NCI-H1092 (cell line): ENCODE data around the gene PLA2G4C.
A peak's percentile ranks its signal among the peaks of the same experiment; 100 is the strongest.

Experiments used
- DNase-seq: peaks from one replicate; lab custom pipeline; 2025; lab: John Stamatoyannopoulos, UW

The PLA2G4C gene, protein sequence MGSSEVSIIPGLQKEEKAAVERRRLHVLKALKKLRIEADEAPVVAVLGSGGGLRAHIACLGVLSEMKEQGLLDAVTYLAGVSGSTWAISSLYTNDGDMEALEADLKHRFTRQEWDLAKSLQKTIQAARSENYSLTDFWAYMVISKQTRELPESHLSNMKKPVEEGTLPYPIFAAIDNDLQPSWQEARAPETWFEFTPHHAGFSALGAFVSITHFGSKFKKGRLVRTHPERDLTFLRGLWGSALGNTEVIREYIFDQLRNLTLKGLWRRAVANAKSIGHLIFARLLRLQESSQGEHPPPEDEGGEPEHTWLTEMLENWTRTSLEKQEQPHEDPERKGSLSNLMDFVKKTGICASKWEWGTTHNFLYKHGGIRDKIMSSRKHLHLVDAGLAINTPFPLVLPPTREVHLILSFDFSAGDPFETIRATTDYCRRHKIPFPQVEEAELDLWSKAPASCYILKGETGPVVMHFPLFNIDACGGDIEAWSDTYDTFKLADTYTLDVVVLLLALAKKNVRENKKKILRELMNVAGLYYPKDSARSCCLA

GRCh38 chr19:48110350-48110966, at the start of gene PLA2G4C:
Gene PLA2G4C, minus strand, starts transcription at chr19:48110817. Its CDS starts 4,288 bp downstream, at chr19:48106529.
- peak; percentile 83 for DNase-seq

GRCh38 chr19:48158210-48158790, 47.7 kb upstream of the PLA2G4C start:
- no peak for DNase-seq

GRCh38 chr19:48154003-48154402, 43.4 kb upstream of the PLA2G4C start:
- no peak for DNase-seq

DNA sequence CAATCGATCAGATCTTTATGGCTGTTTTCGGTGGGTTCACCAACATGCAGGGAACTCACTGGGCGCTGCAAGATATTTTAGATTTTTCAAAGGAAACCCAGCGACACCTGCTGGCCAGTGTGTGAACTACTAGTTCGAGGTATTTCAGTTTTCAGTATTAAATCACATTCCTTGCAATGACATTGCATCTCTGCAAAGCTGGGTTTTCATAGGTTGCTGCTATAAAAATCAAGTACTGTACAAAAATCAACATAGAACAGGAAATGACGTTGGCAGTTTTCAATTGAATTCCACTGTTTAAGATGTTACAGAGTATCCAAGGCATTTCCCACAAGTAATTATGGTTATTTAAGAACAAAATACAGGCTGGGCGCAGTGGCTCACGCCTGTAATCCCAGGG, 41.9 kb upstream of the PLA2G4C start:
- DNase-seq, result no peak

GRCh38 chr19:48149430-48149829, 38.8 kb upstream of the PLA2G4C start:
- no peak for DNase-seq

DNA sequence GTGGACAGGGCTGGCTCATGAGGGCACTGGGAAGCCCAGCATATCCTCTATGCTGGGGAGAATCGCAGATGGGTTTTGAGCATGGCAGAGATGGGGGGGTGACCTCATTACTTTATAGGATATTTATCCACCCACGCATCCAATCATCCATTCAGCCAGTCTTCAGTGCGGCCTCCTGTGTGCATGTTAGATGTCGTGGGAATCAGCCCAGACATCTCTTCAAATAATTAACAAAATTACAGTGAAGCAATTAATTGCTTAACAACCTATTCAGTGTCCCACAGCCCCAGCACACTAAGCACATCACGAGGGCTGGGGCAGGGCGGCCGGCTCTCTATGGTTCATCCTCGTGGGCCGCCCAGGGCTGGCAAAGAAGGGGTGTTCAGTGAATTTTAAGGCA, 38.0 kb upstream of the PLA2G4C start:
- DNase-seq, result no peak

GRCh38 chr19:48147597-48148175, 37.1 kb upstream of the PLA2G4C start:
- DNase-seq, result no peak

GRCh38 chr19:48139053-48139452, 28.4 kb upstream of the PLA2G4C start:
- no peak for DNase-seq

- no peak for DNase-seq
These were observed 26.8 kb upstream of the PLA2G4C start for GRCh38 chr19:48137411-48137810.

GRCh38 chr19:48136547-48136946, 25.9 kb upstream of the PLA2G4C start:
- no peak for DNase-seq

- no peak for DNase-seq
These were observed 24.8 kb upstream of the PLA2G4C start for GRCh38 chr19:48135411-48135810.

GRCh38 chr19:48133094-48133493, 22.5 kb upstream of the PLA2G4C start:
- DNase-seq, result no peak

- DNase-seq, result no peak
These were observed 16.9 kb upstream of the PLA2G4C start for GRCh38 chr19:48127561-48127960.

DNA sequence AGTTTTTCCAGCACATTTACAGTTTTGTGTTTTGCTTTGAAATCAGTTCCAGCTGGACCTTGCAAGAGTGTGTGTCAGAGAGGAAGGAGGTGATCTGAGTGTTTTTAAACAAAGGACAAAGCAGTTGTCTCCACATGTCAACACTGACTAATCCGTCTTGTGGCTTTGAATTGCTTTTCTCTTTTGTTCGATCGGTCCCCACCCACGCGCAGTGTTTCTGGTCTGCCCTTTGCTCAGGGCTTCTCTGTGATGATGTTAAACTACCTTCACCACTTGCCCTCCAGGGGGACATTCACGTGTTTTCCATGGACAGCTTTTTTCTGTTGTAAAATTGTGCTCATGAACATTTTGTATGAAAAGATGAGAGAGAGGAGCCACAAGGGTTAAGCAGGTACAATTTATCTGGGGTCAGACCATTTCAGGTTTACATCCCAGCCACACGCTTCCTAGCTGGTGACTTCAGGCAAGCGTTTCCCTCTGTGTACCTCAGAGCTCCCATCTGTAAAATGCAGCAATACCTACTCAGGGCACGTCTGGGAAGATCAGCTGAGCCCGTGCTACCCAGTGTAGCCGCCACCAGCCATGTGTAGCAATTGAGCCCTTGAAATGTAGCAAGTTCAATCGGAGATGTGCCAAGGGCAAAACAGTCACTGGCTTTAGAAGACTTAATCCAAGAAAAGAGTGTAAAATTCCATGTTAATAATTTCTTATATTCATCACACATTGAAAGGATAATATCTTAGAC, 13.5 kb upstream of the PLA2G4C start:
- DNase-seq, result no peak

DNA sequence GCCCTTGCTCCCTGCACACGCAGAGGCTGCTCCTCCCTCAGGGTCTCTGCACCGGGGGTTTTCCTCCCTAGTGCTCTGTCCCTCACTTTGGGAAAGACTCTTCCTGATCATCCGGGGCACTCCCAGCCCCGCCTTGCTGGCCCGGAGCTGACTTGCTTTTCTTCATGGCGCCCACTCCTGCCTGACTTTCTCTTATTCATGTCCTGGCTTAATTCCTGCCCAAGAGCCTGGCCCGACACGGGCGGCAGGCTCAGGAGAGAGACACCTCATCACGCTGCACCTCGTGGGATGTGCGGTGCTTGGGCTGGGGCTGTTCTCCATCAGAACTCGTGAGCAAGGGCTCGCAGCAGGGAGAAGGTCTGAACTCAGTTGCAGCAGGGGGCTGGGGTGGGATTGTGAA, 11.8 kb upstream of the PLA2G4C start:
- DNase-seq, result no peak

GRCh38 chr19:48121909-48122371, 11.3 kb upstream of the PLA2G4C start:
- DNase-seq, result no peak

DNA sequence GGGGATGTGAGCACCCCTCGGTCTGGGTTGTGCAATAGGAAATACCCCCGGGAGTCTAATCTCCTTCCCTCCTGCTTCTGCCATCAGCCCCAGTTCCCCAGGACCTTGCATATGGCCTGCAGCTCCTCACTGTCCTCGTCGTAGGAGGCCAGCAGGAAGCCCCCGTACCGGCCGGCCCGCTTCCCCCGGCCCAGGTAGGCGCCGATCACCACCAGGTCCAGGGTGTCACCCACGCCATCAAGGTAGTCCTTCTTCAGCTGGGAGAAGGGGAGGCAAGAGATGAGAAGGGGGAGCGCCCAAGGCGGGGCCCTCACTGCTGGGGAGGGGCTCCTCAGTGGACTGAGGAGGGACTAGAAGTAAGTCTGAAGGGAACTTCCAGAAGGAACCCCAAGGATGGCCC, 10.4 kb upstream of the PLA2G4C start:
- no peak for DNase-seq

GRCh38 chr19:48120505-48120904, 9.9 kb upstream of the PLA2G4C start:
- no peak for DNase-seq

DNA sequence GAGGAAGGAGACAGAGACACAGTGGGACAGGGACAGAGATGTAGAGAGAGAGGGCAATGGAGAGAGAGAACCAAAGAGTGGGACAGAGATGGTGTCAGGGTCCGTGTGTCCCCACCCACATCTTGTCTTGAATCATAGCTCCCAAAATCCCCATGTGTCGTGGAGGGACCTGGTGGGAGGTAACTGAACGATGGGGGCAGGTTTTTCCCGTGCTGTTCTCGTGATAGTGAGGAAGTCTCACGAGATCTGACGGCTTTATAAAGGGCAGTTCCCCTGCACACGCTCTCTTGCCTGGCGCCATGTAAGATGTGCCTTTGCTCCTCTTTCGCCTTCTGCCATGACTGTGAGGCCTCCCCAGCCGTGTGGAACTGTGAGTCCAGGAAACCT, 7.5 kb upstream of the PLA2G4C start:
- DNase-seq, result no peak

GRCh38 chr19:48117515-48118130, 7.0 kb upstream of the PLA2G4C start:
- DNase-seq, result no peak

GRCh38 chr19:48113190-48113917, 2.7 kb upstream of the PLA2G4C start:
- no peak for DNase-seq
